Large intestine (tissue), 3 donors: ENCODE measurements around the gene TNFRSF11A. TPM values are rescaled to one million over a fixed set of nuclear protein-coding genes. Genes with fewer than 3 reads are reported as not detected.

Experiments used
- DNase-seq, 2 donors: peaks; one replicate each; pipeline versions ENCODE4 v3.0.0 to v3.0.0-alpha.2; 2013
- H3K27ac ChIP-seq: one replicate; pipeline ENCODE4 v1.5.1; 2013; ENCODE audit warnings: low read length
- H3K27me3 ChIP-seq: 2 replicates; pipeline ENCODE4 v1.6.1; 2013; ENCODE audit warnings: low read length; ENCODE audit not compliant: control insufficient read depth, insufficient read depth
- H3K36me3 ChIP-seq: 2 replicates; pipeline ENCODE4 v1.6.1; 2013; ENCODE audit warnings: low read length; ENCODE audit not compliant: control insufficient read depth, insufficient read depth
- H3K4me1 ChIP-seq: one replicate; pipeline ENCODE4 v1.6.1; 2013; ENCODE audit warnings: low read length; ENCODE audit not compliant: control insufficient read depth, insufficient read depth
- H3K4me3 ChIP-seq: one replicate; pipeline ENCODE4 v1.5.1; 2013; ENCODE audit warnings: low read length
- H3K9me3 ChIP-seq: one replicate; pipeline ENCODE4 v1.6.1; 2013; ENCODE audit warnings: mild to moderate bottlenecking, low read depth, low read length, moderate library complexity; ENCODE audit not compliant: control insufficient read depth
- WGBS: methylation state at CpG from one replicate; pipeline ENCODE4 v1.1.5; 2013; ENCODE audit warnings: low lambda C conversion rate; ENCODE audit not compliant: insufficient coverage; 5-methylcytosine and 5-hydroxymethylcytosine counted together
- polyA plus RNA-seq: library from polyadenylated mRNA; unstranded; fragments of 120-200 nt; gene quantifications from one replicate; pipeline ENCODE4 v1.2.1, GENCODE V29; 2013

TNFRSF11A gene
- polyA plus RNA-seq, 1 donor: 21.7 TPM

DNA sequence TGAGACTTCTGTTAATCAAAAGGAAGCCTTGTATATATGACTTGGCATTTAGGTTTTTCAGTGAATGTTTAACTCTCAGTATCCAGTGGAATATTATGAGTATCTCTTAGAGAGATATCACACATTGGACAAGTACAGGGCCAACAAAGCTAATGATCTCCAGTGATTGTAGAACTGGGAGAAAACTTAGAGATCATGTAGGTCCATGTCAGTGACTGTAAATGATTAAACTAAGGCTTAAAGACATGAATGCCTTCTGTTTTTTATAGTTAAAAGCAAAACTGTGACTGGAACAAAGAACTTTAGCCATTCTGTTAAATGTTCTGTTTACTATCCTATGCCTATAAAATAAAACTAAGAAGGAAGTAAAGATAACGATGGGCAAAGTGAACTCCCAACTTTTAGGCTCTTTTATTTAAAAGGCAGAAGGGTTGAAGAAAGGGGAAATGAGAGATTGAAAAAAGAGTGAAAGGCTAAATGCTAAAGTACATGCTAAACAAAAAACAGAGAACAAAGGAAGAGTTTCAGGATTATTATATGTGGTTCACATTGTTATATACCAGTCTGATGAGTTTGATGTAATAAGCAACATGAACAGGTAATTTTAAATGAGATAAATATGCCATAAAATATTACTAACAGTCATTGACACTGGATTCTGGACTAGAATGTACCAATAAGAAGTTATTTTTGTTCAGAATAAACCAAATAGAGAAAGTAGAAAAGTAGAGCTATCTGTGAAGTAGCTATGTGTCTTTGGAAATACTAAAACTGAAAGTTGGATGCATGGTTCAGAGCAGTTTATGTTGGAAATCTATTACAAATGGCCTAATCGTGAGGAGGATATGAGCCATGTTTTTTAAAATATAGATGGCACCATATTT is 37.1 kb upstream of the TNFRSF11A start:
- DNase-seq: peak; percentile 20 to 69
- H3K27ac ChIP-seq: peak overlapping the region; percentile 52
- peaks cover 29% of the 10 kb centered on the region for H3K4me1 ChIP-seq
- WGBS: 29% methylated on average over 1 of the region's 2 CpGs
- H3K36me3 ChIP-seq: peaks cover 16% of the 10 kb centered on the region
- H3K27me3 ChIP-seq: no peaks in the 10 kb centered on the region
- no peak overlapping the region for H3K4me3 ChIP-seq
- H3K9me3 ChIP-seq: no peaks in the 10 kb centered on the region

DNA sequence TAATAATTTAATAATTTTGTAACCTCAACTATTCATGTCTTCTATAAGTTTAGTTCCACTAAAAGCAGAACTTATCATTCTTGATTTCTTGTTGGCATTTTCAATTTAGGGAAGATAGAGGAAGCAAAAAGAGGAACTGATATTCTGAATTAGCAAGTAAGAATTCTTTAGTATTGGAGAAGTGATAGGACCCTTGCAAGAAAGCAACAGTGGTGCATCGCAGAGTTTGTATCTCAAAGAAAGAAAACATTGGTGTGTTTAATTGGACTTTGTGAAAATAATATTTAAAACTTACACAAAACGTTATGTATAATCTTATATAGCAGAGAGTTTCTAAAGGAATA is 36.5 kb upstream of the TNFRSF11A start:
- WGBS: 100% methylated on average over 2 of the region's 2 CpGs
- Histone ChIP-seq H3K27me3 (no peaks in the 10 kb centered on the region), H3K4me1 (peaks cover 29% of the 10 kb centered on the region), H3K27ac (no peak overlapping the region), H3K4me3 (no peak overlapping the region), H3K36me3 (peaks cover 20% of the 10 kb centered on the region), H3K9me3 (no peaks in the 10 kb centered on the region)
- no peak for DNase-seq

DNA sequence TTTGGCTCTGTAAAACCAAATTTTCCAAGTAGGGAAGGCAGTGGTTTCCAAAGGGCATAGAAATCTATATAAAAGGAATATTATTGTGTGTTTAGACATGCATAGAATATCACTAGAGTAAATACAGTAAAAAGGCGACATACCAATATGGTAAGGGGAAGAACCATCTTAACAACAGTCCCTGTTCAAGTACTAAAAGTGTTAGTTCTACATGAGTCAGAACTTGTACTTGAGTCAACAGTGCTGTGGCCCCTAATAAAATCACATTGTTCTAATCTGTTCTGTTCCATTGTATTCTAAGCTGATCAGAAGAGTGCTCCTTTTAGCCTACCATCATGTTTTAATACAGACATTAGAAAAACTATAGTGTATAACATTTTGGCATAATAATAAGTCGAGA is 36.1 kb upstream of the TNFRSF11A start:
- no peak overlapping the region for H3K4me3 ChIP-seq
- no CpG with 5 or more reads among the region's 2 CpGs for WGBS
- H3K9me3 ChIP-seq: no peaks in the 10 kb centered on the region
- H3K36me3 ChIP-seq: peaks cover 20% of the 10 kb centered on the region
- H3K27me3 ChIP-seq: no peaks in the 10 kb centered on the region
- peaks cover 29% of the 10 kb centered on the region for H3K4me1 ChIP-seq
- H3K27ac ChIP-seq: peak overlapping the region; percentile 10
- no peak for DNase-seq

DNA sequence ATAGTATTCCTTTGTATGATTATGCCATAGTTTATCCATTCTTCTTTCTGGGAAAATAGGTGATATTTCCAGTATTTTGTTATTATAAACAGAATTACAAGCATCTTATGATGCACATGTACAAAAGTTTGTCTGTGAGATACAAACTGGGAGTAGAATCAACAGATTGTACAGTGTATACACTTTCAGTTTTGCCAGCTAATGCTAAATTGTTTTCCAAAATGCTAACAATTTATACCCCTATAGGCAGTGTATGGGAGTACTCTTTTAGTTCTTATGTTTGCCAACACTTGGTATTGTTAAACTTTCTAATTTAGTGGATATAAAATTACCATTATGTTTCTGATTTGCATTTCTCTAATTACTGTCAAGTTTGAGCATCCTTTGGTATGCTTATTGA is 31.0 kb upstream of the TNFRSF11A start:
- H3K27me3 ChIP-seq: no peaks in the 10 kb centered on the region
- DNase-seq: no peak
- H3K36me3 ChIP-seq: peaks cover 16% of the 10 kb centered on the region
- no peak overlapping the region for H3K4me3 ChIP-seq
- H3K27ac ChIP-seq: no peak overlapping the region
- H3K9me3 ChIP-seq: no peaks in the 10 kb centered on the region
- H3K4me1 ChIP-seq: peaks cover 6% of the 10 kb centered on the region

DNA sequence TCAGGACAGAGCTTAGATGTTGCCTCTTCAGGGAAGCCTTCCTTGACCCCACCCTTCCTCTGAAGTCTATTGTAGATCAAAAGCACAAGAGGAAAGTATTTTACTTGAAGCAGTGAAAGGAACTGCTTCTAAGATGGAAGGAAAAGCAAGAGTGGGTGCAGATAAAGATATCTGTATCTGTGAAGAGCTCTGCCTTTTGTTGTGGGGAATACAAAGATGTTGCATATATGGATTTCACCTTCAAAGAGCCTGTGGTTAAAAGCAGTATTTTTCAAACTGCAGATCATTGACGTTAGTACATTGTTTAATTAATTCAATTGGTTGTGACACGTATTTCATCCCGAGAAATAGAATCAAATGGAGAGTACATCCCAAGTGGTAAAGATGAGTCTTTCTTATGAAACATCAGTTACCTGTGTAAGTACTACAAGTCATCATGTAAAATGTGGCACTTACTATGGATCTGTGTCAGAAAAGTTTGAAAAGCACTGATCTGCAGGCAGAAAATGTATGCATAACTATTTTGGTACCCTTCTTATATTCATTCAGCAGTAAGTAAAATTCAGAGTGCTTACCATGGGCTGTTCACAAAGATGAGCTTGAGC is 24.6 kb upstream of the TNFRSF11A start:
- WGBS: no CpG with 5 or more reads among the region's 3 CpGs
- H3K4me1 ChIP-seq: no peaks in the 10 kb centered on the region
- H3K27ac ChIP-seq: no peak overlapping the region
- H3K27me3 ChIP-seq: no peaks in the 10 kb centered on the region
- H3K36me3 ChIP-seq: peaks cover 29% of the 10 kb centered on the region
- no peaks in the 10 kb centered on the region for H3K9me3 ChIP-seq
- no peak overlapping the region for H3K4me3 ChIP-seq
- DNase-seq: no peak

DNA sequence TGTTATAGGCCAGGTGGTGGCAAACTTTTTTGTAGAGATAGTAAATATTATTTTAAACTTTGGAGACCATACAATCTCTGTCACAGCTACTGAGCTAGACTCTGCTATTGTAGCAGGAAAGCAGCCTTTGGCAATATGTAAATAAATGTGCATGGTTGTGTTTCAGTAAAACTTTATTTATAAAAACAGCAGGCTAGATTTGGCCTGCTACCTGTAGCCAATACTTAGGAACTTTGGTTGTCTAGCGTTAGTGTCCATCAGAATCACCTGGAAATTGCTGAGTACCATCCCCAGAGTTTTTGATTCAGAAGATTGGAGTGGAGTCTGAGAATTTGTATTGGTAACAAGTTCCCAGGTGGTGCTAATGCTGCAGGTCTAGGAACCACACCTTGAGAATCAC is 23.8 kb upstream of the TNFRSF11A start:
- Histone ChIP-seq H3K4me3 (no peak overlapping the region), H3K4me1 (no peaks in the 10 kb centered on the region), H3K27me3 (no peaks in the 10 kb centered on the region), H3K9me3 (no peaks in the 10 kb centered on the region), H3K36me3 (peaks cover 29% of the 10 kb centered on the region), H3K27ac (no peak overlapping the region)
- WGBS: no CpG with 5 or more reads among the region's 1 CpG
- no peak for DNase-seq

DNA sequence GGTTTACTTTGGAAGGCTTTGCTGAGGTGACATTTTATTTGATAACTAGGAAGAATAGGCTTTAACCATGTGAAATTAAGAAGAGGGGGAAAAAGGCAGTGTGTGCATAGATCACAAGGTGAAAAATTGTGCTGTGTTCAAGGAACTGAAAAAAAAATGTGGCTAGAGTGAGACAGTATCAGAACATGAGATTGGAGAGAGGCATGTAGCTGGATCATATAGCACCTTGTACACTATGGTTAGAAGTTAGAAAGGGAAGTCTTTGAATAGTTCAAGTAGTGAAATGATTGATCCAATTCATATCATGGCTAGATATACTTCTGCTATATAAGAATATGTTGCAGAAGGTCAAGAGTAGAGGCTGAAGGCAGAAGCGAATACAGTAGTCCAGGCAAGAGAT is 12.3 kb upstream of the TNFRSF11A start:
- Histone ChIP-seq H3K4me3 (no peak overlapping the region), H3K4me1 (no peaks in the 10 kb centered on the region), H3K9me3 (no peaks in the 10 kb centered on the region), H3K27me3 (no peaks in the 10 kb centered on the region), H3K27ac (no peak overlapping the region), H3K36me3 (peaks cover 8% of the 10 kb centered on the region)
- DNase-seq: no peak
- WGBS: 100% methylated on average over 1 of the region's 1 CpG

DNA sequence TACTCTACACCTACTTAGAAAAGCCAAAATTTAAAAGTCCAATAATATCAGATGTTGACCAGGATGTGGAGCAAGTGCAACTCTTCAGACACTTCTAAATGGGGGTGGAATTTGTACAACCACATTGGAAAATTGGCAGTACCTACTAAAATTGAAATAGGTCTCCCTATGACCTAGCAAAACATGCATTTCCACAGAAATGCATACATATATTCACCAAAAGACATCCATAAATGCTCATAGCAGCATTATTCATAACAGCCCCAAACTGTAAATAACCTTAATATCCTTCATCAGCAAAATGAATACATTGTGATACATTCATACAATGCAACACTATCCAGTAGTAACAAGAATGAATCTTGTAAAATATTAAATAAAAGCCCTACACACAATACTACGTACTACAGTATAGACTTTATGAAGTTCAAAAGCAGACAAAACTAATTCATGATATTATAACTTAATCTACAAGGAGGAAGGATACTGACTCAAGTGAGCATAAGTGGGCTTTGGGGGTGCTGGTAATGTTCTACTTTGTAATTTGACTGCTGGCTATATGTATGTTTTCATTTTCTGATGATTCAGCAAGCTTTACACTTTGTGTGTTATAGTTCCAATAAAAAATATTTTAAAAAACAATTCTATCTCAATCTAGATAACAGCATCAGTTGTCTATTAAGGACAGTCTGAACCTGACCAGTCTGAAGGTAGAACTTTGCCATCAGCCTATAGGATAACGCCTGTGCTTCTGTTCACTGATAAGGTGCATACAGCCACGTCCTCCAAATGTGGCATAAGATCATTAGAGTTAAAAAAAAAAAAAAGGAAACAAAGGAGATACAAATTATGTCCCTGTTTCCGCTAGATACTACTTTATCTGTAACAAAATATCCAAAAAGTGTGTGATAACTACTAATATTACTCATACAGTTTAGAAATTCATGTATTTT is 6.6 kb upstream of the TNFRSF11A start:
- H3K4me1 ChIP-seq: peaks cover 5% of the 10 kb centered on the region

DNA sequence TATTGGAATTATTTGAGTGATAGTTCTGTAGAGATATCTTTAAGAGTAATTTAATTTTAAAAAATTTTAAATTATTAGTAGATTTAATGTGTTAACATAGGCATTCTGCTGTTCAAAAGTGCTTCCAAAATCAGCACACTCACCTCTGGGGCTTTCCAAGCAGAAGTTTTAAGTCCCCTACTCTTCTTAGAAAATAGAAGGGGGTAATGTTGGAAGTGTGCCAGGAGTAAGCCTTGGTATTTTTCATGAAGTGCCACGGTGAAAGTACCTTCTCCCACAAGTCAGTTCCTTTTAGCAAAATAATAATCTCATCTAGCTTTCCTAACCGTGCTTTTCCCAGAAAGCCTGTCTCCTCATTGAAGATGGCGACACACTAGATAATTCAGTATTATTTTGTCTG is 3.9 kb upstream of the TNFRSF11A start:
- peaks cover 13% of the 10 kb centered on the region for H3K4me1 ChIP-seq
- 74% methylated on average over 3 of the region's 3 CpGs for WGBS
- no peak for DNase-seq
- H3K27ac ChIP-seq: no peak overlapping the region
- H3K4me3 ChIP-seq: no peak overlapping the region
- H3K36me3 ChIP-seq: no peaks in the 10 kb centered on the region
- peaks cover 3% of the 10 kb centered on the region for H3K9me3 ChIP-seq
- peaks cover 19% of the 10 kb centered on the region for H3K27me3 ChIP-seq

More for the DNA sequence above, 6.6 kb upstream of the TNFRSF11A start:
- Histone ChIP-seq H3K4me3 (no peak overlapping the region), H3K27me3 (peaks cover 3% of the 10 kb centered on the region), H3K9me3 (no peaks in the 10 kb centered on the region), H3K36me3 (no peaks in the 10 kb centered on the region), H3K27ac (no peak overlapping the region)
- WGBS: 54% methylated on average over 2 of the region's 4 CpGs
- DNase-seq: no peak

DNA sequence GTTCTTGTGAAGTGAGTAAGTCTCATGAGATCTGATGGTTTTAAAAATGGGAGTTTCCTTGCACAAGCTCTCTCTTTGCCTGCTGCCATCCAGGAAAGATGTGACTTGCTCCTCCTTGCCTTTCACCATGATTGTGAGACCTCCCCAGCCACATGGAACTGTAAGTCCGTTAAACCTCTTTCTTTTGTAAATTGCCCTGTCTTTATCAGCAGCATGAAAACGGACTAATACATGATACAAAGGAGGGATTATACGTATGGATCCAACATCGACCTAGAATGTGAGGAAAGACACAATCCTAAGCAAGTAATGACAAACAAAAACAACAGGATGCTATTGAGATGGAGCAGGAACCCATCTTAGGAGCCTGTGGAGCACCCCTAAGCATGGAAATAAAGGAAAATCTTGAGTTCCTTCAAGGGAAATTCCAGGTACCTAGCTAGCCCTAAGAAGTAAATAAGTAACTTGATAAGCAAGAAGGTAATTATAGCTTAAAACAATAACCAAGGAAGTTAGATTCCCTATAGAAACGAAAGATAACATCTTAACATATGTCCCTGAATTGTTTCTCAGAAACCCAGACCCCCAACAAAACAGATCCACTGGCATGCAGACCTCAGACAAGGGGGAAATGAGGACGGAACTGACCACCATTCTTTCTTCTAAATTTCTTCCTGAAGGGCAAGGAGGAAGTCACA is 1.5 kb upstream of the TNFRSF11A start:
- WGBS: no CpG with 5 or more reads among the region's 6 CpGs
- peak in 1 of 2 donors; percentile 35 for DNase-seq
- Histone ChIP-seq H3K4me3 (no peak overlapping the region), H3K9me3 (peaks cover 3% of the 10 kb centered on the region), H3K36me3 (no peaks in the 10 kb centered on the region), H3K27ac (peak overlapping the region; percentile 65), H3K4me1 (peaks cover 26% of the 10 kb centered on the region), H3K27me3 (peaks cover 32% of the 10 kb centered on the region)
